ENCODE results near the gene JAK1. TPM values are rescaled to one million over a fixed set of nuclear protein-coding genes. Genes with fewer than 3 reads are reported as not detected.

JAK1 gene
- total RNA-seq, 1 experiment from 2014 or later, result 44.1 TPM

- Histone ChIP-seq H3K4me3 (ENCODE audit: low read length) (no peak overlapping the region), H3K9me3 (ENCODE audit: low read length) (no peaks in the 10 kb centered on the region), H3K27ac (ENCODE audit: low read length) (no peak overlapping the region), H2AFZ (ENCODE audit: low read length) (no peak overlapping the region), H3K9ac (ENCODE audit: low read length) (no peak overlapping the region), H3K79me2 (ENCODE audit: low read length) (no peaks in the 10 kb centered on the region), H3K9me2 (replicated peaks; ENCODE audit: low read length) (no peaks in the 10 kb centered on the region), H3K4me1 (ENCODE audit: insufficient read depth, low read length) (peaks cover 17% of the 10 kb centered on the region), H3F3A (ENCODE audit: low read length, unreplicated experiment) (no peaks in the 10 kb centered on the region), H3K4me2 (ENCODE audit: low read length) (no peak overlapping the region), H4K20me1 (ENCODE audit: low read length) (no peaks in the 10 kb centered on the region), H3K27me3 (ENCODE audit: low read length) (no peaks in the 10 kb centered on the region), H3K36me3 (ENCODE audit: low read depth, low read length) (peaks cover 5% of the 10 kb centered on the region; the same call in 1 of the 2 replicates)
- intact Hi-C loops (cut with micrococcal nuclease), result loop anchor here (1.0 to 5.0 kb wide), 3 partner anchors 108 to 181 kb away; no protein-coding TSS in a partner anchor
- ATAC-seq, result peak; percentile 34; the same call in 1 of the 2 replicates
- TF ChIP-seq EZH2phosphoT487 (IDR thresholded peaks at IDR 0.05; ENCODE audit: borderline replicate concordance, low read length) (no peak), EZH2 (IDR thresholded peaks at IDR 0.05; ENCODE audit: low read length, unreplicated experiment) (no peak), CTCF (conservative IDR thresholded peaks at IDR 0.05; ENCODE audit: low read depth, low read length) (peak; percentile 27; the same call in 1 of the 2 replicates)
- CTCF ChIA-PET, result interaction anchor here (0.6 kb wide), 1 partner anchor 113 kb away, joined by 3 read pairs; no protein-coding TSS in a partner anchor
- no TSS peak for BruUV-seq (replicated peaks)
- peak; percentile 15 for DNase-seq
- POLR2A ChIA-PET (ENCODE audit: unreplicated experiment), result no interaction called here
Observed at GRCh38 chr1:64861611-64862010, 104.7 kb downstream of the JAK1 start.

GRCh38 chr1:64857347-64857746 is 109.0 kb downstream of the JAK1 start:
- Histone ChIP-seq H2AFZ (ENCODE audit: low read length) (no peak overlapping the region), H3K4me3 (ENCODE audit: low read length) (no peak overlapping the region), H3K4me1 (ENCODE audit: insufficient read depth, low read length) (no peaks in the 10 kb centered on the region), H3K27me3 (ENCODE audit: low read length) (no peaks in the 10 kb centered on the region), H4K20me1 (ENCODE audit: low read length) (no peaks in the 10 kb centered on the region), H3K9me3 (ENCODE audit: low read length) (no peaks in the 10 kb centered on the region), H3K36me3 (ENCODE audit: low read depth, low read length) (peaks cover 19% of the 10 kb centered on the region), H3K9me2 (replicated peaks; ENCODE audit: low read length) (no peaks in the 10 kb centered on the region), H3K9ac (ENCODE audit: low read length) (no peak overlapping the region), H3F3A (ENCODE audit: low read length, unreplicated experiment) (no peaks in the 10 kb centered on the region), H3K27ac (ENCODE audit: low read length) (no peak overlapping the region), H3K4me2 (ENCODE audit: low read length) (no peak overlapping the region), H3K79me2 (ENCODE audit: low read length) (no peaks in the 10 kb centered on the region)
- no peak for DNase-seq
- intact Hi-C loops (cut with micrococcal nuclease), result no loop called here
- BruUV-seq (replicated peaks), result no TSS peak
- ChIA-PET CTCF (no interaction called here), POLR2A (ENCODE audit: unreplicated experiment) (no interaction called here)
- ATAC-seq, result no peak
- TF ChIP-seq CTCF (conservative IDR thresholded peaks at IDR 0.05; ENCODE audit: low read depth, low read length), result no peak
- no peak for TF ChIP-seq EZH2 (IDR thresholded peaks at IDR 0.05; ENCODE audit: low read length, unreplicated experiment)

- TF ChIP-seq CTCF (conservative IDR thresholded peaks at IDR 0.05; ENCODE audit: low read depth, low read length), result no peak
- TF ChIP-seq EZH2phosphoT487 (IDR thresholded peaks at IDR 0.05; ENCODE audit: borderline replicate concordance, low read length), result no peak
- TF ChIP-seq EZH2 (IDR thresholded peaks at IDR 0.05; ENCODE audit: low read length, unreplicated experiment), result no peak
- Histone ChIP-seq H3K27ac (ENCODE audit: low read length) (no peak overlapping the region), H3K36me3 (ENCODE audit: low read depth, low read length) (peaks cover 19% of the 10 kb centered on the region), H3K9ac (ENCODE audit: low read length) (no peak overlapping the region), H3K79me2 (ENCODE audit: low read length) (no peaks in the 10 kb centered on the region), H3K9me2 (replicated peaks; ENCODE audit: low read length) (no peaks in the 10 kb centered on the region), H3F3A (ENCODE audit: low read length, unreplicated experiment) (no peaks in the 10 kb centered on the region), H3K4me2 (ENCODE audit: low read length) (no peak overlapping the region), H3K4me3 (ENCODE audit: low read length) (no peak overlapping the region), H2AFZ (ENCODE audit: low read length) (no peak overlapping the region), H3K9me3 (ENCODE audit: low read length) (no peaks in the 10 kb centered on the region), H4K20me1 (ENCODE audit: low read length) (no peaks in the 10 kb centered on the region), H3K27me3 (ENCODE audit: low read length) (no peaks in the 10 kb centered on the region), H3K4me1 (ENCODE audit: insufficient read depth, low read length) (no peaks in the 10 kb centered on the region)
- BruUV-seq (replicated peaks), result no TSS peak
- ChIA-PET POLR2A (ENCODE audit: unreplicated experiment) (no interaction called here), CTCF (no interaction called here)
- DNase-seq (no peak), ATAC-seq (no peak)
- intact Hi-C loops (cut with micrococcal nuclease), result no loop called here
Observed at GRCh38 chr1:64856553-64856952, 109.8 kb downstream of the JAK1 start.

Measured in PC-3 (cell line).